Stimulated activated CD4-positive, alpha-beta T cell treated with anti-CD3 and anti-CD28 coated beads, Interleukin-1b, Interleukin-23, amount 100 ng/mL, for 1 hour (primary cell): Measurements from ENCODE around the gene NTS.

Experiments used
- DNase-seq, 2 donors: peaks; one replicate each; pipeline ENCODE4 v3.0.0-alpha.2; 2020; ENCODE audit warnings: low read depth in 2 of 2

NTS gene

DNA sequence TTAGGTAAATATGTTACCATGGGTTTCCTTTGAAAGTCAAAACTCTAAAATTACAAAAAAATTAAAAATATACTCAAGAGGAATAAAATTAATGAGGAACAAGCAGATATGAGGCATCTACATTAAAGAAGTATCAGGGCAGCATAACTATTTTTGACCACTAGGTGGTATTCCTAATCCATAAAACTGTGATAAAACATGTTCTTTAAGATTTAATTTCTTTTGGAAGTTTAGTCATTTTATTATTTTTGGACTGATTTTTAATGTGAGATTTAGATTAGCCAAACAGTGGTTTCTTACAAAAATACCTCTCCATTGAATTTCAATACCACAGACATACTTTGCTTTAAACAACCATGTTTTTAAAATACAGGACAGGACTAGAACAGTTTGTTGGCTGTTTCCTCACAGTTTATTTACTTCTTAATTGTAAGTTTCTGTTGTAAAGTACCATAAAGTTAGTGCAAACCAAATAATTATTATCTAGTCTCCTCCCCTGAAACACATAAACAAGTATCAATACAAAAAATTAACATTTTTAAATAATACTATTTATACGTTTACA lies 49.8 kb downstream of the NTS start:
- no peak for DNase-seq

DNA sequence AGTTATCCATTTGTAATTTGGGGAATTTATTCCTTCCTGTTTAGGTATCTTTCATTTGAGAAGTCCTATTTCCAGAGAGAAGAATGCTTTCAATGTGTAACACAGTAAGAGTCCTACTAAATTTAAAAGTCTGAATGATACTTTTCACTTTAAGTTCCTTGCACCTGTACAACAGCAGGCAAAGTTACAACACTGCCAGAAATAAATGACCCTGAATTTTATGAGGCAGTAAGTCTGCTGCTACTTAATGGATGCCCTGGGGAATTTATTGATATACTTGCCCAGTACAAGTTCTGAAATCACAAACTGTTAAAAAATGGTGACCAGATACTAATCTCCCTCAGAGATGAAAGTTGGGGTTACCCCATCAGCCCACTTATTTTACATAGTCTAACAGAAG lies 53.1 kb downstream of the NTS start:
- DNase-seq: no peak
